HG03280 (cell line): ENCODE data around the gene R3HDM2.

Experiments
- ATAC-seq: cut with Tn5 transposase; IDR thresholded peaks from one replicate; pipeline ENCODE4 v1.9.1; 2021; ENCODE audit warnings: mild to moderate bottlenecking, moderate library complexity; ENCODE audit not compliant: unreplicated experiment

The R3HDM2 gene

DNA sequence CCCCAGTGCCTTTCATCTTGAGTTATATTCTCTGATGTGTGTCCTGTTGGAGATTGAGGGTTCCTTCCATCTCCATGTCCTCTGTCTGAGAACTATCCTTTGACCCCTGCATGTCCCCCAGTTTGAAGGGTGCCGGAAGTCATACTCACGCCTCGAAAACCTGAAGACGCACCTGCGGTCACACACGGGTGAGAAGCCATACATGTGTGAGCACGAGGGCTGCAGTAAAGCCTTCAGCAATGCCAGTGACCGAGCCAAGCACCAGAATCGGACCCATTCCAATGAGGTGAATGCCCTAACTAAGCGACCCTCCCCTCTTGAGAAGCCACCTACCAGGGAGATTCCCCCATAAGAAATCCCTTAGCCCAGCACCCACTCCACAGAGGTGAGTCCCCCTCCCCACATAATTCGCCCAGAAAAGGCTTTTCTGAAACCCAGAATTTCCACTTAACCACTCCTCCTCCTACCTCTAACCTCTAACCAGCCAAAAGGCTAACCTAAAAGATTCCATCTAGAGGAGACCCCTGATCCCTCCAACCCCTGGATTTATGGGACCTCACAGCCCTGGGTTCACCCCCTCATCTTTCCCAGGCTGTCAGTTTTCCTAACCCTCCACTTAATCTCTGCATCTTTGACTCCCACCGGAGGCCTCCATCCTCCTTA, 36.5 kb upstream of the R3HDM2 start:
- ATAC-seq: no peak

DNA sequence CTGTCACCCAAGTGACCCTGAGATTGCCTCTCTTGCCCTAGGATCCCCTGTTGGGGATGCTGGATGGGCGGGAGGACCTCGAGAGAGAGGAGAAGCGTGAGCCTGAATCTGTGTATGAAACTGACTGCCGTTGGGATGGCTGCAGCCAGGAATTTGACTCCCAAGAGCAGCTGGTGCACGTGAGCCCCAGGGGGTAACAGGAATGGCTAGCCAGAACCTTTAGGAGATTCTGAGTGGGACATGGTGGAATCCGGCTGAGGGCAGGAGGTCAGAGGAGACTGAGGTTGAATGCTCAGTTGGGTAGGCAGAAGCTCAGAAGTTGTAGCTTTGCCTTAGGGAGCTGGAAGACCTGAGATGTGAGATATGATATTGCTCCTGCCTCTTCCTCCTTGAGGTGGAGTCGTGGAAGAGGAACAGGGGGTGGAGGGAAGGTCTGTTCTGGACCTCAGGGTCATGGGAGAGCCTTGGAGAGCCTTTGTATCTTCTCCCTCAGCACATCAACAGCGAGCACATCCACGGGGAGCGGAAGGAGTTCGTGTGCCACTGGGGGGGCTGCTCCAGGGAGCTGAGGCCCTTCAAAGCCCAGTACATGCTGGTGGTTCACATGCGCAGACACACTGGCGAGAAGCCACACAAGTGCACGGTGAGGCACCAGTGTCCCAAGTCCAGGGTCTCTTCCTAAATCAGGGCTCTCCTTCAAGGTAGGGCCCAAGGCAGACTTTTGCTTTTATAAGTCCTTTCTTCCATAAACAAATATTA, 35.1 kb upstream of the R3HDM2 start:
- no peak for ATAC-seq

DNA sequence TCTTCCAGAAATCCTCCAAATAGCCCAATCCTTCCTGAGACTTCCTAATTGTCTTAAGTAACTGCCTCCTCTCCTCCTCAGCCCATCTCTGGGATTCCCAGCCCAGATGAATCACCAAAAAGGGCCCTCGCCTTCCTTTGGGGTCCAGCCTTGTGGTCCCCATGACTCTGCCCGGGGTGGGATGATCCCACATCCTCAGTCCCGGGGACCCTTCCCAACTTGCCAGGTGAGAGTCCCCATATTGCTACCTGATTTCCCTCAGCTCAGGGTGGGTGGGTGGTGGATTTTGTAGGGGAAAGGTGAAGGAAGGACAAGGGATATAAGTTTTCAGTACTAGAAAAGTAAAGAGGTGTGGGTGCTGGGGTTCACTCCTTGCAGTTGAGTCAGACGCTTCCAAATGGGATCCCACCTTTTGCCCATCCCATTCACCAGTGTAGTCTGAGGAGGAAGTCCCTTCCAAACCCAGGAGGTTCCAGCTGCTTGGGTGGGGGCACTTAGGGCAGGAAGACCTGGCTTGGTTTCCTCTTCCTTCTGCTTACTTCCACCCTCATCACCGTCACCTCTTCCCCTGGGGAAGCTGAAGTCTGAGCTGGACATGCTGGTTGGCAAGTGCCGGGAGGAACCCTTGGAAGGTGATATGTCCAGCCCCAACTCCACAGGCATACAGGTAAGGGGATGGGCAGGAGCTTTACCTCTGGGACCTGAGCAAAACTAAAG, 34.3 kb upstream of the R3HDM2 start:
- no peak for ATAC-seq

DNA sequence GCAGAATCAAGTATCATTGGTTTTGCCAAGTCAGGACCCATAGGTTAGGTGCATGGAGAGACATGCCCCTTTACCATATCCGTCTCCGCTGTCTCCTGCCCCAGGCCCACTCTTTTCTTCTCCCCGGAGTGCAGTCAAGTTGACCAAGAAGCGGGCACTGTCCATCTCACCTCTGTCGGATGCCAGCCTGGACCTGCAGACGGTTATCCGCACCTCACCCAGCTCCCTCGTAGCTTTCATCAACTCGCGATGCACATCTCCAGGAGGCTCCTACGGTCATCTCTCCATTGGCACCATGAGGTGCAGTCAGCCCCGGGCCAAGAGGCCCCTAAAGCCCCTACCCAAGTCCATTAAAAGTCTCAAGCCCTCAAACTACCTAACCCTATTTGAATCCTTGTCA, 33.7 kb upstream of the R3HDM2 start:
- no peak for ATAC-seq

DNA sequence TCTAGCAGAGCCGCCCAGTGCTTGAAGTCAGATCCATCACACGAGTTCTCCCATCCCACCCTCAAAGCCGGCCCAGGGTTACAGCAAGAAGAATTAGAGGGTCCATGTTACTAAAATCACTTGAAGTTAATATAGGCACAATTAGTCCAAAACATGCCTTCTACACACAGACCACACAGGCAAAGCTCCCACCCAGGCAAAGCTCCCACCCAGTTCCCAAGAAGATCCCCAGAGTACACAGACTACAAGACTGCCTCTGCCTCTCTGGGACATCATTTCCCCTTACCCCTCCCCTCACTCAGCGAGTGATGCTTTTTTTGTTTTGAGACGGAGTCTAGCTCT, 32.0 kb upstream of the R3HDM2 start:
- no peak for ATAC-seq

DNA sequence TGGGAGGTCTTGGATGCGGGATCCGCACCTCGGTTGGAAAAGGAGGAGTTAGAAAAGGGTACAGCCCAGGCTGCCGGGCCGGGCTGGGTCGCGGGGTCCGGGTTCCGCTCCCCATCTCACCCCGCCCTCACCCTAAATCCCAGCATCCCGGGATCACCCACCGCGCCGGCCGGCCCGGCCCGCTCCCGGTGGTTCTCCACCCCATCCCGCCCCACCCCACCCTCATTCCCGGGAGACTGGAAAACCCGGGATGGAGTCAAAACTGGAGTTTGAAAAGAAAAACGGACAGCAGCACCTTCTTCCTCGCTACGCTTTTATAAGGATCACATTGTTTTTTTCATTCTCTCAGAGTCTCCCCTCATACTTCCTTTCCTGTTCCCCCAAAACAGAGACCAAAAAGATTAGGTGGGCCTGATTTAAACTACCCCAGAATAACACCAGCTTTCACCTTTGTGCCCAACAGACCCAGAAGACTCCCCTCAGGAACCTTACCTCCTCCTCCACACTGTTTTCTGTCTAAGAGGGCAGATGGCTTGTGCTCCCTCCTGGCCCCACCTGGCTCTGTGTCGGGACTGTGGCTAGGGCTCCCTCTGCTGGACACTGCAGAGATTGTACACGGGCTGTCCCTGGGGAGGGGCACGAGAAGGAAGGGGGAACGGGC, 31.5 kb upstream of the R3HDM2 start:
- peak; percentile 75 for ATAC-seq

DNA sequence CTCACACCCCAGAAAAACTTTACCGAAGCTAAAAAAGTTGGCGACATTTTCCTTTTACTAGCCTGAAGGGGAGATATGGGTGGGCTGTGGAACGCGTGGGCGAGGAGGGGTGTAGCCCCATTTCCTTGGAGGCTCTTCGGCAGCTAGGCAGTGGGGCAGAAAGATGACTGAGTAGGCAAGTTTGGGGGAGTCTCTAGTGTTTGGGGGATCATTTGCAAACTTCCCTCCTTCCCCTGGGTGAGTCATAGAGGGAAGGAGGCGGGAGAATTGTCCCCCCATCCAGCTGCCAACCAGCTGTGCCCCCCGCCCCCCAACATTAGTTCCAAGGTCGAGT, 31.0 kb upstream of the R3HDM2 start:
- no peak for ATAC-seq

DNA sequence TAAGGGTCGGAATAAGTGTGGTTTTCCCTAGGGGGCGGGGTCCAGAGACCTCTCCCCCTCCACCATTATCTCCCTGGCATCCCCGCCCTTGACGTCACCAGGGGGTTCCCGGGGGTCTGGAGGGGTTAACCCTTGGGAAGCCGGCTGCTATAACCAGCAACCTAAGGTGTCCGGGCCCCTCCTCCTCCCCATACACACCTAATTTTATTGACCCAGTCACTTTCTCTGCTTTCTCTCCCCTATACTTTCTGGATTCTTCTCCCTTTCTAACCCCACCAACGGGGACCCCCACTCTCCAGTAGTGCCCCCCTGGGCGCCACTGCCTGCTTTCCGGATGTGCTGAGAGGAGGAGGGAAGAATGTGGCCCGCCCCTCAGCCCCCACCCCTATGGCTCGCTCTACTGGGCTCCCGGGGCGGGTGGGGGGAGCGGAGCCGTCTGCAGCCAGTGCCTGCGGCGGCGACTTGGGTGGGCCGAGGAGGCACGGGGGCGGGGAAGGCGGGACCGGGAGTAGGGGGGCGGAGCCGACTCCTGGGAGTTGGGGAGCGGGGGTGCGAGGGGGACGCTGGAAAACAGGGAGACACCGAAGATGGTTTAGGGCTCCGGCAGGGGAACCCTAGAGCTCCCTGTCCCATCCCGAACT, 30.6 kb upstream of the R3HDM2 start:
- ATAC-seq: no peak

DNA sequence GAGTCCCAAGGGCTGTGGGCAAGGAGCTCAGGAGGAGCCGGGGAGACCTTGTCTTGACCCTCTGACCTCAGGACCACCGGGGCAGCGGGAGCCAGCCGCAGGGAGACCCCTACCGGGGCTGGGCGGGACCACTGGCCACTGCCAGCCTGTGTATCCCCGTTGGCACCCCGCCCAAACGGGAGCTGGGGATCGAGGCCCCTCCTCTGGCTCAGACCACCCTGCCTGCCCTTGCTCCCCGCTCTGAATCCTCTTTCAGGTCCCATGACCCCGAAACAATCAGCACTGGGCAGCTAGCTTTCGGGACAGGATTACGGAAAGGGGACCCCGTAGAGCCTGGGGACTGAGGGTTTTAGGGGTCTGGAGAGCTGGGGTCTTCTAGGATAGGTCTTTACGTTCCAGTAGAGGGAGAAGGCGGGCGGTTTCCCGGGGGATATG, 30.0 kb upstream of the R3HDM2 start:
- no peak for ATAC-seq

DNA sequence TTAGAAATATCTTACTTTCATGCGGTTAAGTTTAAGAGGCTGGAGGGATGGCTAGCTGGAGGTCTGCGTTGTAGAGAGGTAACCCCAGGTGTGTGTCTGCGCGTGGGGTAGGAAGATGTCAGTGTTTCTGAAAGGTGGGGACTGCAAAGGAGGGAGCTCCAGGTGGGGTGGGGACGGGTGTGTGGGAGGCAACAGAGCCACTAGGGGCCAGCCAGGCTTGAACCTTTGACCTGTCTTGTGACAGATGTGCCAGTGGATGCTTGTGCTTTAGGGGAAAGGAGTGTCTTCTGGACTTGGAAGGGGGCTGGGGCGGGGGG, 29.6 kb upstream of the R3HDM2 start:
- no peak for ATAC-seq

DNA sequence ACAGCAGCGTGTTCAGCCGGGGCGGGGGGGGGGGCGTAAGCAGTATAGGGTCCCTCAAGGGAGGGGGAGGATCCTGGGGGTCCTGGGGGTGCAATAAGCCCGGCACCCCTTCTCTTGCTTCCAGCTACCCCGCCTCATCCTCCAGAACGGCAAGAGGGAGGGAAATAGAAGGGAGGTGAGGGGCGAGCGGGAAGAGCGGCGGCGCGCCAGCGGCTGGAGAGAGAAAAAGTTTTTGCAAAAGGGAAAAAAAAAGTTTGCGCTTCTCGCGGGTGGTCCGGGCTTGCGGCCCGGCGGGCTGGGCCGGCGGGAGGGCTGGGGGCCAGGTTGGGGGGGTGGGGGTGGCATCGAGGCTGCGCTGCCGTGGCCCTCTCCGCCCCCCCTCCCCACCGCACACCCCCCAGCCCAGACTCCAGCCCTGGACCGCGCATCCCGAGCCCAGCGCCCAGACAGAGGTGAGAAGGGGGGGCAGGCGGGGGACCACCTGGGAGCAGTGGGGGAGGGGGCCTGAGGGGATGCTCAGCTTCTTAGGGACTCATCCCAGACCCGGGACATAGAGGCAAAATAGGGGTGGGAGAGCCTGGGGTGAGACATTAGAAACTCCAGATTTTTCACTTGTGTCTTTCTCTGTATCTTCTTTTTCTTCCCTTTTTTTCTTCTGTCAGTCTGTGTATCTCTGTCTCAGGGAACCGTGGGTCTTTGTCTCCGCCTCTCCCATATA, 29.1 kb upstream of the R3HDM2 start, which contains the start of gene GLI1:
GLI1 (plus strand) TSS at position 36 of the 718 bp plus-strand sequence. CDS start 3,907 bp downstream, outside the sequence.
- ATAC-seq: no peak

DNA sequence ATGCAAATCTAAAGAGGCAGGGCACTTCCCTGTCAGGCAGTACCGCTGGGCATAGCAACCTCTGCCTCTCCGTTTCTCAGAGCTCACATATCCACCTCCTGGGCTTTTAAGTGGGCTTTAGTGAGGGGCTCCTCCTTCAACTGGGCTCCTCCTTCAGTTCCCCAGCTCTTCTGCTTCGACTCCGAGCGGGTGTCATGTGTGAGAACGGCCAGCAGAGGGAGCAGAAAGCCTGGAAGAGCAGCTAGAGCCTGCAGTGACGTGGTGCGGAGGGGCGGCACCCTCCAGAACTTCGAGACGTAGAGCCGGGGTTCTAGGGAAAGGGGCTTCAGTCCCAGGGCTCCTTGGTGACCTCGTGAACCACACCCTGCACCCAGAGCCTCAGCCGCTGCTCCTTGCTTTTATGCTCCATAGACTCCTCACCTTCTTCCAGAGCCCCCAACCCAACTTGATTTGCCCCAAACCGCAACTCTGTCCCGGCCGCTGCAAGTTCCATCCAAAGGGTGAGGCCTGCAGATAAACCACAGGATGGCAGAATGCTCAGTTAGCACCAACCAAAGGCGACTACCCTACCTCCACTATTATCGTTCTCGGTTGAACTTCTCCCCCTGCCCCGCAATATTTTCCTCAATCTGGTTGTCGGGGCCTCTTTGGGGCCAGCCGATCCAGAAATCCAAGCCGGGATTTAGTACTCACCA, 28.4 kb upstream of the R3HDM2 start:
- ATAC-seq: peak; percentile 53

DNA sequence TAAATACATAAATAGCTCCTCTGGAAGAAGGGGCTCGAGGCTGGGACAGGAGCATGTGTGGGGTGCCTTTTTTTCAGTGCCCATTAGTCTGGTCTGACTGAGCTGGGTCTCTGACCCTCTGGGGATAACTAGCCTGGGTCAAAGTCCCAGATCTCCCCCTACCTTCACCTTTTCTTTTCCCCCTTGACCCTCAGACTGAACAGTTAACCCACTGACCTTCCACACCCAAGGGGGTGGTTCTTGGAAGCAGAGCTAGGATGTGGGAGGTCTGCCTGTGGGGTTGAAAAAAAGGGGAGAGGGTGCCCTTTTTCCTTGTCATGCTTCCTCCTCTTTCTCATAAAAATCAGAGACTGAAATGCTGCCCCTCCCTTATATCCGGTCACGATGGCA, 27.8 kb upstream of the R3HDM2 start:
- ATAC-seq: no peak

DNA sequence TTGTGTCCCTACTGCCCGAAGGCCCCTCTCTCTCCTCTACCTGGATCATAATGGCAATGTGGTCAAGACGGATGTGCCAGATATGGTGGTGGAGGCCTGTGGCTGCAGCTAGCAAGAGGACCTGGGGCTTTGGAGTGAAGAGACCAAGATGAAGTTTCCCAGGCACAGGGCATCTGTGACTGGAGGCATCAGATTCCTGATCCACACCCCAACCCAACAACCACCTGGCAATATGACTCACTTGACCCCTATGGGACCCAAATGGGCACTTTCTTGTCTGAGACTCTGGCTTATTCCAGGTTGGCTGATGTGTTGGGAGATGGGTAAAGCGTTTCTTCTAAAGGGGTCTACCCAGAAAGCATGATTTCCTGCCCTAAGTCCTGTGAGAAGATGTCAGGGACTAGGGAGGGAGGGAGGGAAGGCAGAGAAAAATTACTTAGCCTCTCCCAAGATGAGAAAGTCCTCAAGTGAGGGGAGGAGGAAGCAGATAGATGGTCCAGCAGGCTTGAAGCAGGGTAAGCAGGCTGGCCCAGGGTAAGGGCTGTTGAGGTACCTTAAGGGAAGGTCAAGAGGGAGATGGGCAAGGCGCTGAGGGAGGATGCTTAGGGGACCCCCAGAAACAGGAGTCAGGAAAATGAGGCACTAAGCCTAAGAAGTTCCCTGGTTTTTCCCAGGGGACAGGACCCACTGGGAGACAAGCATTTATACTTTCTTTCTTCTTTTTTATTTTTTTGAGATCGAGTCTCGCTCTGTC, 26.1 kb upstream of the R3HDM2 start:
- no peak for ATAC-seq

DNA sequence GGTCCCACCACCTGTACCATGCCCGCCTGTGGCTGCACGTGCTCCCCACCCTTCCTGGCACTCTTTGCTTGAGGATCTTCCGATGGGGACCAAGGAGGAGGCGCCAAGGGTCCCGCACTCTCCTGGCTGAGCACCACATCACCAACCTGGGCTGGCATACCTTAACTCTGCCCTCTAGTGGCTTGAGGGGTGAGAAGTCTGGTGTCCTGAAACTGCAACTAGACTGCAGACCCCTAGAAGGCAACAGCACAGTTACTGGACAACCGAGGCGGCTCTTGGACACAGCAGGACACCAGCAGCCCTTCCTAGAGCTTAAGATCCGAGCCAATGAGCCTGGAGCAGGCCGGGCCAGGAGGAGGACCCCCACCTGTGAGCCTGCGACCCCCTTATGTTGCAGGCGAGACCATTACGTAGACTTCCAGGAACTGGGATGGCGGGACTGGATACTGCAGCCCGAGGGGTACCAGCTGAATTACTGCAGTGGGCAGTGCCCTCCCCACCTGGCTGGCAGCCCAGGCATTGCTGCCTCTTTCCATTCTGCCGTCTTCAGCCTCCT, 25.4 kb upstream of the R3HDM2 start:
- peak; percentile 36 for ATAC-seq

DNA sequence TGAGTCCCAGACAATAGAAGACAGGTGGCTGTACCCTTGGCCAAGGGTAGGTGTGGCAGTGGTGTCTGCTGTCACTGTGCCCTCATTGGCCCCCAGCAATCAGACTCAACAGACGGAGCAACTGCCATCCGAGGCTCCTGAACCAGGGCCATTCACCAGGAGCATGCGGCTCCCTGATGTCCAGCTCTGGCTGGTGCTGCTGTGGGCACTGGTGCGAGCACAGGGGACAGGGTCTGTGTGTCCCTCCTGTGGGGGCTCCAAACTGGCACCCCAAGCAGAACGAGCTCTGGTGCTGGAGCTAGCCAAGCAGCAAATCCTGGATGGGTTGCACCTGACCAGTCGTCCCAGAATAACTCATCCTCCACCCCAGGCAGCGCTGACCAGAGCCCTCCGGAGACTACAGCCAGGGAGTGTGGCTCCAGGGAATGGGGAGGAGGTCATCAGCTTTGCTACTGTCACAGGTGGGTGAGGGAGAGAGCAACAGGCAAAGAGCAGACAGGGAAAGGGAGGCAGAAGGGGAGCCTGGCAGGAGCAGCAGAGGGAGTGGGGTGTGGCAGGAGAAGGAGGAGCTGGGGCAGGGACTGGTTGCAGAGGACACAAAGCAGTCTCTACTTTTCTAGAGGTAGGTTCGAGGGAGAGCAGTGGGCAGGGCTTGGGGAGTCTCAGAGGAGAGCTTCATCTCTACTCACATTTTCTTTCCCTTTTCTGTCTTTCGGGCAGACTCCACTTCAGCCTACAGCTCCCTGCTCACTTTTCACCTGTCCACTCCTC, 24.7 kb upstream of the R3HDM2 start:
- no peak for ATAC-seq

DNA sequence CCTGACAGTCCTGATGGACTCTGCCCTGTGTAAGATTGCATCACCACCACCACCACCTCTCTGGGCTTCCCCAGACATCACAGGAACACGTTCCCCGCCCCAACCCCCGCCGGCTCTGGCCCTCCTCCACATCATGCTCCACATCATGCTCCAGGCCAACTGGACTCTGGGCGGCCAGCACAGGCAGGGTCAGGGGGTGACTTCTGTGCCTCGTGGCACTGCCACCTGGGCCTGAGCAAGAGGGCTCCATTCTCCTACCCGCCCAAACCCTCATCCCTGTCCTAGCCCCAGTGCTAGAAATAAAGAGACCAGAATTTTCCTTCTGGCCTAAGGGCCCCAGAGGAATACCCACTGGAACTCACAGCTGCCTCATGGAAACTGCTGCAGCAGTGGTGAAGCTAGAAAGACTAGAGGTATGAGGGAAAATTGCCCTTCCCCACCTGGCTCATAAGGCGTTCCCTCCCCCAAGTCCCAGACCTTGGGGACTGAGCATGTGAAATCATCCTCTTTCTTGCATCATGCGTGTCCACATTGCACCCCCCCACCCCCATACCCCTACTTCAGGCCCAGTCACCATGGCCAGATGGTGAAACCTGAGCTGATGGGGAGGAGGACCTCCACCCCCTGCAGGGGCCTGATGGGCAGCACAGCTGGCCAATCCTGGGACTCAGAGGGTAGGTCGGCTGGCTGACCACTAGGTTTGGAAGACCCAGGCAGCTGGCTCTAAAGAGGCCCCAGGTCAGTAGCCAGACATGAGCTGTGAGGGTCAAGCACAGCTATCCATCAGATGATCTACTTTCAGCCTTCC, 23.9 kb upstream of the R3HDM2 start, which contains the start of gene INHBE:
INHBE (plus strand) TSS at position 742 of the 808 bp plus-strand sequence. CDS start 230 bp downstream, outside the sequence.
- no peak for ATAC-seq
